ENCODE data around the gene PKNOX2. TPM values are rescaled to one million over a fixed set of nuclear protein-coding genes. Genes with fewer than 3 reads are reported as not detected.

PKNOX2 gene, protein sequence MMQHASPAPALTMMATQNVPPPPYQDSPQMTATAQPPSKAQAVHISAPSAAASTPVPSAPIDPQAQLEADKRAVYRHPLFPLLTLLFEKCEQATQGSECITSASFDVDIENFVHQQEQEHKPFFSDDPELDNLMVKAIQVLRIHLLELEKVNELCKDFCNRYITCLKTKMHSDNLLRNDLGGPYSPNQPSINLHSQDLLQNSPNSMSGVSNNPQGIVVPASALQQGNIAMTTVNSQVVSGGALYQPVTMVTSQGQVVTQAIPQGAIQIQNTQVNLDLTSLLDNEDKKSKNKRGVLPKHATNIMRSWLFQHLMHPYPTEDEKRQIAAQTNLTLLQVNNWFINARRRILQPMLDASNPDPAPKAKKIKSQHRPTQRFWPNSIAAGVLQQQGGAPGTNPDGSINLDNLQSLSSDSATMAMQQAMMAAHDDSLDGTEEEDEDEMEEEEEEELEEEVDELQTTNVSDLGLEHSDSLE
- polyA plus RNA-seq (2013), result 1.5 and 1.9 TPM in 2 replicates

DNA sequence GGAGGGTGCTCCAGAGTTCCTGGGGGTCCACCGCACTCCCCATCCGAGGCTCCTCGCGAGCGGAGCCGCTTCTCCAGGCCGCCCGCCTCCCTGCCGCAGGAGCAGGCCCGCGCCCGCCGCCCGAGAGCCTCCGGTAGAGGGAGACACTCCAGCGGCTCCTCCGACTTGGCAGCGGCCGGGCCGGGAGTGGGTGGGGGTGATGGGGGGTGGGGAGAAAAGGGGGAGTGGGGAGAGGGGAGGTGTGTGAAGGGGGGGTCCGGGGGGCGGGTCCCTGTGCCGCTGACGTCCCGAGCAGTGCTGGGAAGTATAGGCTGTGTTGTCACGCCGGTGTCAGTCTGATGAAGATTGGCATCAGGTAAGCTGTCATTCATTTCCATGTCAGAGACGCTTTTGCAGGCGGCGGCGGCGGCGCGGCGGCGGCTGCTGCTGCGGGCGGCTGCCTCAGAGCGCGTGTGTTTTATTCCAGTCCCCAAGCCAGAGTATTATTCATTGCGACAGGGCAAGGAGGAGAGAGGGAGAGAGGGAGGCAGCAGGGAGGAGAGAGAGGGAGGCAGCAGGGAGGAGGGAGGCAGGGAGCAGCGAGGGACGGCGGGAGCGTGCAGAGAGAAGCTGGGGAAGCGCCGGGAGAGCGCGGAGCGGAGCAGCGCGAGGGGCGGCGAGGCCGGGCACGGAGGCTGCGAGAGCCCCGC, at the start of gene PKNOX2:
Gene PKNOX2 (plus strand): TSS at position 330 of the 689 bp plus-strand sequence. CDS start 186,555 bp downstream, outside the sequence.
- H3K27ac ChIP-seq (ENCODE audit: low read depth, low read length), result no peak within 1 kb of the TSS
- H3K79me2 ChIP-seq (ENCODE audit: control insufficient read depth, insufficient read depth, low read length, poor library complexity), result no peaks in the 10 kb centered on the region
- H3K36me3 ChIP-seq (ENCODE audit: control insufficient read depth in 1 of 2, insufficient read depth in 2 of 2, low read length in 2 of 2), result no peaks in the 10 kb centered on the region
- no CpG with 5 or more reads among the region's 58 CpGs for WGBS (ENCODE audit: extremely low coverage, insufficient coverage, insufficient read length)
- H3K9ac ChIP-seq (ENCODE audit: low read length), result peak within 1 kb of the TSS; percentile 2
- no peak within 1 kb of the TSS for H2AK5ac ChIP-seq (ENCODE audit: low read length)
- H3K14ac ChIP-seq (ENCODE audit: low read length), result no peak within 1 kb of the TSS
- peaks cover 6 to 19% of the 10 kb centered on the region in 2 experiments for H3K4me1 ChIP-seq (ENCODE audit: control insufficient read depth in 1 of 2, insufficient read depth in 2 of 2, low read length in 2 of 2)
- peak within 1 kb of the TSS; percentile 87 for H3K4me2 ChIP-seq (ENCODE audit: low read length)
- peak within 1 kb of the TSS; percentile 15 for H4K8ac ChIP-seq (ENCODE audit: low read depth, low read length)
- H4K12ac ChIP-seq (ENCODE audit: low read depth, low read length), result no peak within 1 kb of the TSS
- no peak within 1 kb of the TSS for H2BK120ac ChIP-seq (ENCODE audit: insufficient read depth, low read length, poor library complexity)
- no peak within 1 kb of the TSS for H3K4ac ChIP-seq (ENCODE audit: low read depth, low read length)
- H3K27me3 ChIP-seq (ENCODE audit: insufficient read depth, low read length), result peaks cover 23% of the 10 kb centered on the region
- H3K23ac ChIP-seq (ENCODE audit: low read length), result no peak within 1 kb of the TSS
- no peak within 1 kb of the TSS for H2BK12ac ChIP-seq (ENCODE audit: low read length)
- peaks cover 2% of the 10 kb centered on the region for H3K79me1 ChIP-seq (ENCODE audit: low read length)
- H3K9me3 ChIP-seq (ENCODE audit: insufficient read depth, low read depth, low read length), result no peaks in the 10 kb centered on the region
- H4K91ac ChIP-seq (ENCODE audit: low read depth, low read length), result no peak within 1 kb of the TSS
- peak within 1 kb of the TSS; percentile 70 for H3K4me3 ChIP-seq (ENCODE audit: low read depth, low read length)
- peak; percentile 48 to 66 for DNase-seq
- no peak within 1 kb of the TSS for H2BK5ac ChIP-seq (ENCODE audit: low read depth, low read length, poor library complexity)
- H2AFZ ChIP-seq (ENCODE audit: insufficient read depth, low read length, poor library complexity), result peak within 1 kb of the TSS; percentile 55
- peak within 1 kb of the TSS; percentile 67 for H3K18ac ChIP-seq (ENCODE audit: low read length)

DNA sequence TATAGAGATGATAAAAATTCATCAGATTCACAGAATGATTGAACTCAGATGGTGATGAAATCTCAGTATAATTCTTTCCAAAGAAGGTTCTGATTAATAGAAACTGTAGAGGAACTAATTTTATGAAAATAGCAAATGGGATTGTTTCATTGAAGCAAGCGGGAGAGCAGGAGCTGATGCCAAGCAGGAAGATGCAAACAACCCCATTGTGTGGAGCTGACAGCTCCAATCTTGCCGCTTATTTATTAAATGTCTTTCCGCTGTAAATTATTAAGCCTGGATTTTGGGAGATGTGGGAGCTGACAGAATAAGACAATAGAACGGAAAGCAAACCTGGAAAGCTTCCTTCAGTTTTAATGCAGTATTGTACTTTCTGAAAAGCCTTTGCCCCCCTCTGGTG, 47.1 kb upstream of the PKNOX2 start:
- Histone ChIP-seq H3K9me3 (ENCODE audit: insufficient read depth, low read depth, low read length) (no peaks in the 10 kb centered on the region), H3K79me2 (ENCODE audit: control insufficient read depth, insufficient read depth, low read length, poor library complexity) (no peaks in the 10 kb centered on the region), H4K91ac (ENCODE audit: low read depth, low read length) (no peak overlapping the region), H3K9ac (ENCODE audit: low read length) (no peak overlapping the region), H3K14ac (ENCODE audit: low read length) (no peak overlapping the region), H4K12ac (ENCODE audit: low read depth, low read length) (no peak overlapping the region), H2BK5ac (ENCODE audit: low read depth, low read length, poor library complexity) (no peak overlapping the region), H3K36me3 (ENCODE audit: control insufficient read depth in 1 of 2, insufficient read depth in 2 of 2, low read length in 2 of 2) (no peaks in the 10 kb centered on the region), H3K4me2 (ENCODE audit: low read length) (no peak overlapping the region), H3K79me1 (ENCODE audit: low read length) (no peaks in the 10 kb centered on the region), H3K27me3 (ENCODE audit: insufficient read depth, low read length) (no peaks in the 10 kb centered on the region), H2BK12ac (ENCODE audit: low read length) (no peak overlapping the region), H2AK5ac (ENCODE audit: low read length) (no peak overlapping the region), H3K18ac (ENCODE audit: low read length) (no peak overlapping the region), H3K4me1 (ENCODE audit: control insufficient read depth in 1 of 2, insufficient read depth in 2 of 2, low read length in 2 of 2) (no peaks in the 10 kb centered on the region), H3K27ac (ENCODE audit: low read depth, low read length) (no peak overlapping the region), H3K23ac (ENCODE audit: low read length) (no peak overlapping the region), H3K4me3 (ENCODE audit: low read depth, low read length) (no peak overlapping the region), H4K8ac (ENCODE audit: low read depth, low read length) (no peak overlapping the region), H2AFZ (ENCODE audit: insufficient read depth, low read length, poor library complexity) (no peak overlapping the region), H3K4ac (ENCODE audit: low read depth, low read length) (no peak overlapping the region), H2BK120ac (ENCODE audit: insufficient read depth, low read length, poor library complexity) (no peak overlapping the region)
- WGBS (ENCODE audit: extremely low coverage, insufficient coverage, insufficient read length), result no CpG with 5 or more reads among the region's 4 CpGs
- DNase-seq, result no peak

DNA sequence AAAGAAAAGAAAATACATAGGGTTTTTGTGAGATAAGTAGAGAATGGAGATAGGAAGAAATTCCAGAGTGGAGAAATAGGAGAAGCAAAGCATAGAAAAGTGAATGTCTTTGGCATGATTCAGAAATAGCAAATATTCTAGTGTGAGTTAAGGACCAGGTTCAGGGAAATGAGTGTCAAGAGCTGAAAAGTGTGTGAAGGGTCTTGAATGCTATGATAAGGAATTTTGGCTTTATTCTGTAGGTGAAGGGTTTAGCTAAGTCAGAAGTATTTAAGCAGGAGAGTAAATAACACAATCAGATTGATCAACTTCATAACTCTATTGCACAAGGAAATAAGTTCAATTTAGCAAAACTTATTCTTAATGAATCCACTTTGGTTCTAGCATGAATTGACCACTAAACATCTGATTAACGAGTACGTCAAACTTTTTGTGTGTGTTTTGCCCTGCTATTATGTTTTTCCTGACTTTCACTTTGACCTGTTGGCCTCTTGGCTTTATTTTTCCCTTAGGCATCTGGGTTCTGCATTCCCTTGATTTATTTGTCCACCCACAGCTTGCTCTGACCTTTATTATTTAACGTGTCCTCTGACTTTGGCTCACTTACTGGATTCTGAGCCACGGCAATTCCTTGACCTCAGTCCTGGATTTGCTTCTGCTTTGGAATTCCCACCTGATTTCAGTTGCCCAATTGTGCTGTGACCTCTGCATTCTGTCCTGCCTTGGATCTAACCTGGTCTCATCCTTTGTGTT, 41.2 kb upstream of the PKNOX2 start:
- H3K79me1 ChIP-seq (ENCODE audit: low read length), result no peaks in the 10 kb centered on the region
- H3K36me3 ChIP-seq (ENCODE audit: control insufficient read depth in 1 of 2, insufficient read depth in 2 of 2, low read length in 2 of 2), result no peaks in the 10 kb centered on the region
- no peak overlapping the region for H3K9ac ChIP-seq (ENCODE audit: low read length)
- DNase-seq, result peak; percentile 44 to 81
- H3K4ac ChIP-seq (ENCODE audit: low read depth, low read length), result no peak overlapping the region
- H3K4me3 ChIP-seq (ENCODE audit: low read depth, low read length), result no peak overlapping the region
- no peak overlapping the region for H3K27ac ChIP-seq (ENCODE audit: low read depth, low read length)
- H3K9me3 ChIP-seq (ENCODE audit: insufficient read depth, low read depth, low read length), result no peaks in the 10 kb centered on the region
- no peak overlapping the region for H3K18ac ChIP-seq (ENCODE audit: low read length)
- H4K91ac ChIP-seq (ENCODE audit: low read depth, low read length), result no peak overlapping the region
- no peaks in the 10 kb centered on the region for H3K27me3 ChIP-seq (ENCODE audit: insufficient read depth, low read length)
- H2AFZ ChIP-seq (ENCODE audit: insufficient read depth, low read length, poor library complexity), result peak overlapping the region; percentile 78
- H2AK5ac ChIP-seq (ENCODE audit: low read length), result no peak overlapping the region
- H2BK12ac ChIP-seq (ENCODE audit: low read length), result no peak overlapping the region
- no peak overlapping the region for H2BK120ac ChIP-seq (ENCODE audit: insufficient read depth, low read length, poor library complexity)
- no peak overlapping the region for H3K23ac ChIP-seq (ENCODE audit: low read length)
- no peak overlapping the region for H3K14ac ChIP-seq (ENCODE audit: low read length)
- peak overlapping the region; percentile 26 for H4K12ac ChIP-seq (ENCODE audit: low read depth, low read length)
- peak overlapping the region; percentile 61 for H4K8ac ChIP-seq (ENCODE audit: low read depth, low read length)
- WGBS (ENCODE audit: extremely low coverage, insufficient coverage, insufficient read length), result no CpG with 5 or more reads among the region's 4 CpGs
- H3K4me1 ChIP-seq (ENCODE audit: control insufficient read depth in 1 of 2, insufficient read depth in 2 of 2, low read length in 2 of 2), result peaks cover 2 to 3% of the 10 kb centered on the region in 2 experiments
- no peak overlapping the region for H2BK5ac ChIP-seq (ENCODE audit: low read depth, low read length, poor library complexity)
- H3K4me2 ChIP-seq (ENCODE audit: low read length), result no peak overlapping the region
- H3K79me2 ChIP-seq (ENCODE audit: control insufficient read depth, insufficient read depth, low read length, poor library complexity), result no peaks in the 10 kb centered on the region

DNA sequence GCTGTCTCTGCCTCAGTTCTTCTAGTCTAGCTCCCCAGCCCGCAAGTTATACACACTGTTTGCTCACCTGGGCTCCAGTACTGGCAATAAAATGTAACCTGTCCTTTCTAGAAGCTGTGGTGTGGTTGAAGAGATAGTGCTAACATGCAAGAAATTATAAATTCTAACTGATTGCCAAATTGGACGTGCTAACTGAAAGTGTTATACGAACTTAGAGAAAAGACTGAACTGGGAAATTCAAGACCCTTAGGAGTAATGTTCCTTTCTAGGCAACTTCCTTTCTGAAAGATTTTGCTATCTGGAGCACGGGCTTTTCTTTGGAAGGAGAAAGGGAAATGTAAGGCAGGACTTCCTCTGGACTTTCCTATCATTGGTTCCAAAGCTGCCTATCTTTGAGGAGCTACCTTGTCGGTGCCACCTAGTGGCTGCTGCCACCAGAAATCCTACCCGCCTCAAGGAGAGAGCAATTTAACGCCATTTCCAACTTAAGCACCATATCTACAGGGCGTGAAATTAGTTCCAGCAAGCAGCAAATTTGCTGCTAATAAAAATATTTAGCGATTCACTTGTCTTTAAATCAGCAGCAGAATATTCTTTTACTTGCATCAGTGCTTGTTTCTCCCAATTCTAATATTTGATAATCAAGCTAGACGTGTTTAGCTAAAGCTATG, 40.5 kb upstream of the PKNOX2 start:
- no peaks in the 10 kb centered on the region for H3K27me3 ChIP-seq (ENCODE audit: insufficient read depth, low read length)
- no peak overlapping the region for H2BK12ac ChIP-seq (ENCODE audit: low read length)
- no peak overlapping the region for H3K18ac ChIP-seq (ENCODE audit: low read length)
- no peak overlapping the region for H3K23ac ChIP-seq (ENCODE audit: low read length)
- no peak overlapping the region for H3K4ac ChIP-seq (ENCODE audit: low read depth, low read length)
- peak overlapping the region; percentile 26 for H4K12ac ChIP-seq (ENCODE audit: low read depth, low read length)
- peak; percentile 66 to 78 for DNase-seq
- H4K8ac ChIP-seq (ENCODE audit: low read depth, low read length), result peak overlapping the region; percentile 61
- H3K4me3 ChIP-seq (ENCODE audit: low read depth, low read length), result no peak overlapping the region
- no peaks in the 10 kb centered on the region for H3K36me3 ChIP-seq (ENCODE audit: control insufficient read depth in 1 of 2, insufficient read depth in 2 of 2, low read length in 2 of 2)
- H2BK120ac ChIP-seq (ENCODE audit: insufficient read depth, low read length, poor library complexity), result no peak overlapping the region
- no peaks in the 10 kb centered on the region for H3K79me1 ChIP-seq (ENCODE audit: low read length)
- H2BK5ac ChIP-seq (ENCODE audit: low read depth, low read length, poor library complexity), result no peak overlapping the region
- peak overlapping the region; percentile 78 for H2AFZ ChIP-seq (ENCODE audit: insufficient read depth, low read length, poor library complexity)
- no peak overlapping the region for H3K14ac ChIP-seq (ENCODE audit: low read length)
- no peak overlapping the region for H4K91ac ChIP-seq (ENCODE audit: low read depth, low read length)
- WGBS (ENCODE audit: extremely low coverage, insufficient coverage, insufficient read length), result no CpG with 5 or more reads among the region's 10 CpGs
- no peak overlapping the region for H3K4me2 ChIP-seq (ENCODE audit: low read length)
- H3K79me2 ChIP-seq (ENCODE audit: control insufficient read depth, insufficient read depth, low read length, poor library complexity), result no peaks in the 10 kb centered on the region
- H3K4me1 ChIP-seq (ENCODE audit: control insufficient read depth in 1 of 2, insufficient read depth in 2 of 2, low read length in 2 of 2), result peaks cover 2 to 3% of the 10 kb centered on the region in 2 experiments
- H3K27ac ChIP-seq (ENCODE audit: low read depth, low read length), result no peak overlapping the region
- H2AK5ac ChIP-seq (ENCODE audit: low read length), result no peak overlapping the region
- no peaks in the 10 kb centered on the region for H3K9me3 ChIP-seq (ENCODE audit: insufficient read depth, low read depth, low read length)
- no peak overlapping the region for H3K9ac ChIP-seq (ENCODE audit: low read length)
